Stomach (tissue), 9 donors: ENCODE measurements around the gene C19orf12. TPM values are rescaled to one million over a fixed set of nuclear protein-coding genes. Genes with fewer than 3 reads are reported as not detected.

Experiments
- DNase-seq, 2 donors: peaks; one replicate each; pipeline versions ENCODE4 v3.0.0 to v3.0.0-alpha.2; 2013 to 2019
- H3K27ac ChIP-seq, 5 donors: fragments of 200-600 bp in 4 of 5; sonication (generic) in 4 of 5; one replicate each; pipeline ENCODE4 v1.5.1; 2013 to 2019; ENCODE audit warnings: mild to moderate bottlenecking in 1 of 5, moderate library complexity in 1 of 5
- H3K27me3 ChIP-seq, 3 donors: fragments of 200-600 bp; sonication (generic); one replicate each; pipeline ENCODE4 v1.5.1; 2017 to 2019; ENCODE audit warnings: mixed run types in 1 of 3
- H3K36me3 ChIP-seq, 4 donors: fragments of 200-600 bp; sonication (generic); 1 replicate in 3 of 4; 2 replicates in 1 of 4; pipeline ENCODE4 v1.5.1; 2016 to 2019
- H3K4me1 ChIP-seq, 4 donors: fragments of 200-600 bp; sonication (generic); one replicate each; pipeline ENCODE4 v1.5.1; 2016 to 2019
- H3K4me3 ChIP-seq, 4 donors: fragments of 200-600 bp; sonication (generic) in 3 of 4; one replicate each; pipeline ENCODE4 v1.5.1; 2016 to 2019; ENCODE audit warnings: mild to moderate bottlenecking in 1 of 4
- H3K9me3 ChIP-seq, 4 donors: fragments of 200-600 bp; sonication (generic); one replicate each; pipeline ENCODE4 v1.5.1; 2016 to 2019
- CTCF ChIP-seq, 7 experiments: fragments of 450-650 bp in 4 of 7; fragments of 200-600 bp in 3 of 7; sonication (generic) in 3 of 7; IDR thresholded peaks; one replicate each; pipeline ENCODE4 v1.5.1; 2016 to 2019; ENCODE audit warnings: antibody characterized with exemption in 7 of 7, control low read depth in 2 of 7, mild to moderate bottlenecking in 1 of 7
- EP300 ChIP-seq: sonication (generic); formaldehyde crosslinking; IDR thresholded peaks from one replicate; pipeline ENCODE4 v1.6.1; 2017; ENCODE audit warnings: antibody characterized with exemption
- POLR2A ChIP-seq, 4 donors: fragments of 450-650 bp; IDR thresholded peaks; one replicate each; pipeline ENCODE4 v1.6.1; 2016; ENCODE audit warnings: antibody characterized with exemption in 4 of 4, control low read depth in 2 of 4, mild to moderate bottlenecking in 1 of 4, moderate library complexity in 1 of 4
- POLR2AphosphoS5 ChIP-seq, 3 donors: sonication (generic); formaldehyde crosslinking; IDR thresholded peaks; one replicate each; pipeline ENCODE4 v1.6.1; 2016; ENCODE audit warnings: antibody characterized with exemption in 3 of 3
- WGBS, 5 donors: extraction: QIAGEN DNeasy Blood & Tissue Kit in 3 of 5; methylation state at CpG; one replicate each; pipeline versions ENCODE4 v1.1.5 to v1.1.7; 2013 to 2018; 5-methylcytosine and 5-hydroxymethylcytosine counted together
- intact Hi-C: fragments of 100-400 bp; cut with DNase I; formaldehyde crosslinking; loops from one replicate; pipeline ENCODE4 v1.15.1; 2023; ENCODE audit warnings: low total_unique reads
- polyA plus RNA-seq, 3 donors: library from polyadenylated mRNA; stranded (reverse); fragments of 200-250 nt; gene quantifications; one replicate each; pipeline ENCODE4 v1.2.3, GENCODE V29; 2013
- total RNA-seq, 5 donors: library from RNA; depleted of rRNA; stranded (reverse); fragments of >200 nt; gene quantifications; one replicate each; pipeline versions ENCODE4 v1.1.0 to v1.2.3, GENCODE V29; 2014 to 2016
- donor health status: healthy with polysubstance abuse.
- donor health status: Bipolar disorder and iron deficiency.
- donor health status: healthy.

Gene C19orf12
- total and polyA plus RNA-seq, 8 donors = 4.6 to 67.2 (median 14.8) TPM

GRCh38 chr19:29708554-29709439, 6.3 kb downstream of the C19orf12 start:
- no peak overlapping the region for H3K27ac ChIP-seq
- DNase-seq = no peak
- H3K36me3 ChIP-seq = peaks cover 10 to 58% (median 48%) of the 10 kb centered on the region in 4 donors
- H3K9me3 ChIP-seq = no peaks in the 10 kb centered on the region
- intact Hi-C loops = no loop called here
- WGBS, 5 donors = 68 to 72% (median 70%) methylated on average over 18 of the region's 18 CpGs
- no peaks in the 10 kb centered on the region for H3K27me3 ChIP-seq
- H3K4me1 ChIP-seq = peaks cover 4 to 48% (median 31%) of the 10 kb centered on the region in 4 donors
- no peak overlapping the region for H3K4me3 ChIP-seq
- TF ChIP-seq POLR2A (IDR thresholded peaks at IDR 0.05) (no peak), CTCF (IDR thresholded peaks at IDR 0.05) (no peak), EP300 (no peak)

- no peak overlapping the region for H3K4me3 ChIP-seq
- TF ChIP-seq POLR2A (IDR thresholded peaks at IDR 0.05) = no peak
- no peak for TF ChIP-seq CTCF (IDR thresholded peaks at IDR 0.05)
- TF ChIP-seq EP300 = no peak
- TF ChIP-seq POLR2AphosphoS5 (IDR thresholded peaks at IDR 0.05) = no peak
- WGBS, 5 donors = 85 to 92% (median 91%) methylated on average over 6 of the region's 6 CpGs
- H3K27ac ChIP-seq = no peak overlapping the region
- no peaks in the 10 kb centered on the region for H3K27me3 ChIP-seq
- no peak for DNase-seq
- H3K4me1 ChIP-seq = peaks cover 0 to 26% (median 12%) of the 10 kb centered on the region in 4 donors
- intact Hi-C loops = no loop called here
- H3K36me3 ChIP-seq = peaks cover 16 to 69% (median 67%) of the 10 kb centered on the region in 4 donors
- H3K9me3 ChIP-seq = no peaks in the 10 kb centered on the region
These were observed 8.4 kb downstream of the C19orf12 start for GRCh38 chr19:29706635-29707034.

GRCh38 chr19:29705706-29706105, 9.4 kb downstream of the C19orf12 start:
- no peak for TF ChIP-seq EP300
- TF ChIP-seq CTCF (IDR thresholded peaks at IDR 0.05) = no peak
- TF ChIP-seq POLR2AphosphoS5 (IDR thresholded peaks at IDR 0.05) = no peak
- TF ChIP-seq POLR2A (IDR thresholded peaks at IDR 0.05) = no peak
- Histone ChIP-seq H3K9me3 (no peaks in the 10 kb centered on the region), H3K36me3 (peaks cover 16 to 75% (median 72%) of the 10 kb centered on the region in 4 donors), H3K27me3 (no peaks in the 10 kb centered on the region), H3K4me1 (peaks cover 0 to 17% (median 9%) of the 10 kb centered on the region in 4 donors), H3K27ac (no peak overlapping the region), H3K4me3 (no peak overlapping the region)
- intact Hi-C loops = no loop called here
- DNase-seq = no peak
- 83 to 95% (median 92%) methylated on average over 9 of the region's 9 CpGs for WGBS, 5 donors

- WGBS, 5 donors = 75 to 91% (median 84%) methylated on average over 14 of the region's 14 CpGs
- no peaks in the 10 kb centered on the region for H3K9me3 ChIP-seq
- no peak for DNase-seq
- no peak for TF ChIP-seq EP300
- TF ChIP-seq POLR2AphosphoS5 (IDR thresholded peaks at IDR 0.05) = no peak
- no peak for TF ChIP-seq POLR2A (IDR thresholded peaks at IDR 0.05)
- no peak for TF ChIP-seq CTCF (IDR thresholded peaks at IDR 0.05)
- H3K4me3 ChIP-seq = no peak overlapping the region
- H3K27ac ChIP-seq = no peak overlapping the region
- no peaks in the 10 kb centered on the region for H3K27me3 ChIP-seq
- intact Hi-C loops = no loop called here
- H3K4me1 ChIP-seq = peaks cover 0 to 9% (median 6%) of the 10 kb centered on the region in 4 donors
- peaks cover 16 to 76% (median 72%) of the 10 kb centered on the region in 4 donors for H3K36me3 ChIP-seq
These were observed 10.2 kb downstream of the C19orf12 start for GRCh38 chr19:29704562-29705558.
